PC-9 (cell line): ENCODE measurements around the gene RAD51D. TPM values are rescaled to one million over a fixed set of nuclear protein-coding genes. Genes with fewer than 3 reads are reported as not detected.
A peak's percentile ranks its signal among the peaks of the same experiment; 100 is the strongest.

ENCODE experiments used
- BruUV-seq: library from RNA; stranded (reverse); fragments of 400-500 nt; replicated peaks from 2 replicates; lab custom pipeline; 2021; lab: Mats Ljungman, UMichigan
- CTCF ChIA-PET: fragments of 300-600 bp; sonication (Branson Sonifier 250); formaldehyde crosslinking; loops from one replicate; lab custom pipeline; 2022; ENCODE audit warnings: antibody characterized with exemption; lab: Charles Lee
- POLR2A ChIA-PET: fragments of 300-600 bp; sonication (Branson Sonifier 250); formaldehyde crosslinking; loops from one replicate; lab custom pipeline; 2022; ENCODE audit warnings: antibody characterized with exemption; ENCODE audit not compliant: unreplicated experiment; lab: Charles Lee
- DNase-seq, 2 experiments: peaks; one replicate each; pipeline versions ENCODE4 v3.0.0 to v3.0.0-alpha.2; 2015 to 2022; ENCODE audit warnings: mixed read lengths in 1 of 2
- H2AFZ ChIP-seq: fragments of 200-600 bp; sonication (generic); 2 replicates; pipeline ENCODE4 v1.8.1; 2017; ENCODE audit warnings: antibody characterized with exemption
- H3F3A ChIP-seq: fragments of 200-600 bp; sonication (generic); 2 replicates; pipeline ENCODE4 v1.8.1; 2017; ENCODE audit warnings: antibody characterized with exemption, mild to moderate bottlenecking, low read depth; ENCODE audit not compliant: insufficient read depth
- H3K27ac ChIP-seq: fragments of 200-600 bp; sonication (generic); 2 replicates; pipeline ENCODE4 v1.6.1; 2016; ENCODE audit warnings: mixed run types
- H3K27me3 ChIP-seq: fragments of 200-600 bp; sonication (generic); 2 replicates; pipeline ENCODE4 v1.6.1; 2016; ENCODE audit warnings: low read depth, mixed run types; ENCODE audit not compliant: insufficient read depth
- H3K36me3 ChIP-seq: fragments of 200-600 bp; sonication (generic); 2 replicates; pipeline ENCODE4 v1.6.1; 2016; ENCODE audit warnings: low read depth, mixed run types
- H3K4me1 ChIP-seq: fragments of 200-600 bp; sonication (generic); replicated peaks from 2 replicates; pipeline ENCODE4 v1.6.1; 2016; ENCODE audit warnings: mixed run types; ENCODE audit not compliant: insufficient read depth
- H3K4me2 ChIP-seq: fragments of 200-600 bp; sonication (generic); 2 replicates; pipeline ENCODE4 v1.6.1; 2017; ENCODE audit warnings: mixed run types
- H3K4me3 ChIP-seq: fragments of 200-600 bp; sonication (generic); 2 replicates; pipeline ENCODE4 v1.6.1; 2016; ENCODE audit warnings: mixed run types
- H3K79me2 ChIP-seq: fragments of 200-600 bp; sonication (generic); 2 replicates; pipeline ENCODE4 v1.6.1; 2017; ENCODE audit warnings: low read depth, mixed run types
- H3K9me2 ChIP-seq: fragments of 200-600 bp; sonication (generic); 2 replicates; pipeline ENCODE4 v1.8.1; 2017; ENCODE audit warnings: mild to moderate bottlenecking; ENCODE audit not compliant: insufficient read depth
- H3K9me3 ChIP-seq: fragments of 200-600 bp; sonication (generic); 2 replicates; pipeline ENCODE4 v1.8.1; 2016; ENCODE audit warnings: low read depth; ENCODE audit not compliant: insufficient read depth
- H4K20me1 ChIP-seq: fragments of 200-600 bp; sonication (generic); 2 replicates; pipeline ENCODE4 v1.8.1; 2017; ENCODE audit not compliant: insufficient read depth
- CTCF ChIP-seq: fragments of 200-600 bp; sonication (generic); conservative IDR thresholded peaks from 2 replicates; pipeline ENCODE4 v1.6.1; 2017; ENCODE audit warnings: mixed run types, antibody characterized with exemption, mild to moderate bottlenecking, moderate library complexity
- EZH2 ChIP-seq: fragments of 200-600 bp; sonication (generic); IDR thresholded peaks from 2 replicates; pipeline ENCODE4 v1.8.0; 2017; ENCODE audit warnings: antibody characterized with exemption, low read depth
- intact Hi-C: fragments of 100-400 bp; cut with micrococcal nuclease; formaldehyde crosslinking; loops from one replicate; pipeline ENCODE4 v1.10.0; 2022; ENCODE audit not compliant: unreplicated experiment
- total RNA-seq: library from RNA; stranded (reverse); gene quantifications from 2 replicates; pipeline ENCODE4 v1.2.3, GENCODE V29; 2021

The RAD51D gene
- total RNA-seq, 1 experiment from 2014 or later = 7.8 TPM

GRCh38 chr17:35083071-35083470 is 36.6 kb downstream of the RAD51D start:
- peaks cover 51% of the 10 kb centered on the region for H3F3A ChIP-seq
- no peaks in the 10 kb centered on the region for H3K27me3 ChIP-seq
- H3K79me2 ChIP-seq = peaks cover 75% of the 10 kb centered on the region
- no peak overlapping the region for H3K4me3 ChIP-seq
- H3K9me3 ChIP-seq = no peaks in the 10 kb centered on the region
- H3K36me3 ChIP-seq = no peaks in the 10 kb centered on the region
- TF ChIP-seq CTCF (no peak), EZH2 (no peak)
- H4K20me1 ChIP-seq = no peaks in the 10 kb centered on the region
- CTCF ChIA-PET = no interaction called here
- peak overlapping the region; percentile 65; the same call in 1 of the 2 replicates for H3K4me2 ChIP-seq
- H3K27ac ChIP-seq = peak overlapping the region; percentile 59; the same call in 1 of the 2 replicates
- H3K9me2 ChIP-seq = no peaks in the 10 kb centered on the region
- no peak for DNase-seq
- no TSS peak for BruUV-seq
- no peak overlapping the region for H2AFZ ChIP-seq
- intact Hi-C loops = no loop called here
- peaks cover 86% of the 10 kb centered on the region for H3K4me1 ChIP-seq
- POLR2A ChIA-PET = interaction anchor here (0.6 kb wide), 1 partner anchor 17 kb away, joined by 6 read pairs; no protein-coding TSS in a partner anchor

- H3K4me3 ChIP-seq = no peak overlapping the region
- H3K4me1 ChIP-seq = peaks cover 82% of the 10 kb centered on the region
- no peaks in the 10 kb centered on the region for H4K20me1 ChIP-seq
- no peaks in the 10 kb centered on the region for H3K36me3 ChIP-seq
- peaks cover 76% of the 10 kb centered on the region for H3K79me2 ChIP-seq
- H3K4me2 ChIP-seq = peak overlapping the region; percentile 65
- H3K27ac ChIP-seq = peak overlapping the region; percentile 59
- ChIA-PET CTCF (no interaction called here), POLR2A (no interaction called here)
- H3K27me3 ChIP-seq = no peaks in the 10 kb centered on the region
- H3F3A ChIP-seq = peaks cover 47% of the 10 kb centered on the region
- no peak for TF ChIP-seq CTCF
- TF ChIP-seq EZH2 = no peak
- BruUV-seq = no TSS peak
- no peaks in the 10 kb centered on the region for H3K9me2 ChIP-seq
- no peaks in the 10 kb centered on the region for H3K9me3 ChIP-seq
- DNase-seq = peak; percentile 20 to 82
- intact Hi-C loops = no loop called here
- H2AFZ ChIP-seq = no peak overlapping the region
These were observed 37.5 kb downstream of the RAD51D start for GRCh38 chr17:35082073-35082657.

DNA sequence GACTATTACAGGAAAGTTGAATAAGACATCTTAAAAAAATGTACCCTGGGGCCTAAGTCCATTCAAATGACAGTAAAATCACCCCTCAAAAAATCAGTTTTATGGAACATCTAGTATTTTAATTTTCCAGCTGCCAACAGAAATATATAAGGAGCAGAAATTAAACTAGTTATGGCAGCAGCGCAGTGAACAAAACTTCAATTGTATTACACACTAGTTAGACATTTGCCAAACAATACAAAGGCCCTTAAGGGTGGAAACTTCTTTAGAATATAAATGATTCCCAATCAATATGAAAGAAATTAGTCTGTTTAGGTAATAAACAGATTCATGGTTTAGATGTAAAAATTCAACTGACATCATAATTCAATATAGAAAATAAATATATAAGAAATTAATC is 38.0 kb downstream of the RAD51D start:
- ChIA-PET CTCF (no interaction called here), POLR2A (no interaction called here)
- H2AFZ ChIP-seq = no peak overlapping the region
- no TSS peak for BruUV-seq
- no peak for TF ChIP-seq CTCF
- H3K27ac ChIP-seq = no peak overlapping the region
- H3K36me3 ChIP-seq = no peaks in the 10 kb centered on the region
- H3K4me1 ChIP-seq = peaks cover 76% of the 10 kb centered on the region
- no peaks in the 10 kb centered on the region for H3K9me2 ChIP-seq
- DNase-seq = no peak
- peaks cover 73% of the 10 kb centered on the region for H3K79me2 ChIP-seq
- H3K27me3 ChIP-seq = no peaks in the 10 kb centered on the region
- H3K4me3 ChIP-seq = no peak overlapping the region
- H4K20me1 ChIP-seq = no peaks in the 10 kb centered on the region
- intact Hi-C loops = no loop called here
- no peaks in the 10 kb centered on the region for H3K9me3 ChIP-seq
- peaks cover 45% of the 10 kb centered on the region for H3F3A ChIP-seq
- H3K4me2 ChIP-seq = no peak overlapping the region; the same call in 1 of the 2 replicates
